Stimulated activated naive CD4-positive, alpha-beta T cell (primary cell): Measurements from ENCODE around the gene ZNF667.

Source experiments
- DNase-seq, 6 experiments: peaks; one replicate each; lab custom pipeline; 2025; lab: John Stamatoyannopoulos, UW

ZNF667 gene

GRCh38 chr19:56476651-56477428, at the start of gene ZNF667:
ZNF667 (minus strand) TSS chr19:56477345; CDS start chr19:56462370, 14,975 bp downstream.
- peak in 4 of 6 experiments; percentile 9 to 56 (median 35) for DNase-seq

GRCh38 chr19:56525214-56525860, 48.2 kb upstream of the ZNF667 start:
- no peak for DNase-seq

- no peak for DNase-seq
Observed at GRCh38 chr19:56508290-56508778, 31.2 kb upstream of the ZNF667 start.

GRCh38 chr19:56507446-56508289, 30.5 kb upstream of the ZNF667 start, which contains the start of gene ZNF471:
ZNF471 (plus strand) TSS chr19:56507855; CDS start chr19:56511572, 3,717 bp downstream.
- peak; percentile 68 to 90 (median 76) for DNase-seq

- DNase-seq = no peak
Observed at GRCh38 chr19:56504581-56504980, 27.4 kb upstream of the ZNF667 start.

- no peak for DNase-seq
Observed at GRCh38 chr19:56491399-56491798, 14.3 kb upstream of the ZNF667 start.

- DNase-seq = peak; percentile 23 to 91 (median 54)
Observed at GRCh38 chr19:56477429-56478338, 539 bp upstream of the ZNF667 start.

- no peak for DNase-seq
Observed at GRCh38 chr19:56476093-56476492, 1.1 kb downstream of the ZNF667 start.

- no peak for DNase-seq
Observed at GRCh38 chr19:56474308-56474707, 2.8 kb downstream of the ZNF667 start.

GRCh38 chr19:56441206-56441792, 35.8 kb downstream of the ZNF667 start:
- DNase-seq = no peak

- DNase-seq = peak in 1 of 6 experiments; percentile 0
Observed at GRCh38 chr19:56423985-56424353, 53.2 kb downstream of the ZNF667 start.

- DNase-seq = no peak
Observed at GRCh38 chr19:56423276-56423984, 53.7 kb downstream of the ZNF667 start.

- no peak for DNase-seq
Observed at GRCh38 chr19:56405062-56405461, 72.1 kb downstream of the ZNF667 start.

- no peak for DNase-seq
Observed at GRCh38 chr19:56404705-56405056, 72.5 kb downstream of the ZNF667 start.

- DNase-seq = peak; percentile 79 to 96 (median 88)
Observed at GRCh38 chr19:56403764-56404704, 73.1 kb downstream of the ZNF667 start, which contains the start of gene ZNF583. ZNF583 (plus strand) TSS chr19:56404332; CDS start chr19:56407115, 2,783 bp downstream.

GRCh38 chr19:56403261-56403660, 73.9 kb downstream of the ZNF667 start:
- no peak for DNase-seq

- DNase-seq = no peak
Observed at GRCh38 chr19:56400485-56400884, 76.7 kb downstream of the ZNF667 start.

- DNase-seq = no peak
Observed at GRCh38 chr19:56398809-56399208, 78.3 kb downstream of the ZNF667 start.
